Activated CD4-positive, alpha-beta T cell treated with anti-CD3 and anti-CD28 coated beads, Interleukin-2, amount 10 ng/mL, durations not matched to agents 7 days and 5 days (primary cell): ENCODE data around the gene FN3KRP. TPM values are rescaled to one million over a fixed set of nuclear protein-coding genes. Genes with fewer than 3 reads are reported as not detected.

Source experiments
- CTCF ChIA-PET: fragments of 350-600 bp; sonication (Branson Sonifier 250); formaldehyde crosslinking; loops from one replicate; lab custom pipeline; 2021; ENCODE audit warnings: antibody characterized with exemption; lab: Charles Lee
- POLR2A ChIA-PET: fragments of 350-600 bp; sonication (Branson Sonifier 250); formaldehyde crosslinking; loops from one replicate; lab custom pipeline; 2021; ENCODE audit warnings: antibody characterized with exemption; lab: Charles Lee
- DNase-seq: peaks from one replicate; pipeline ENCODE4 v3.0.0-alpha.2; 2020
- H3K27ac Mint-ChIP-seq: one replicate; pipeline ENCODE4 v1.8.0; 2021; ENCODE audit warnings: mild to moderate bottlenecking, moderate library complexity, mixed read lengths
- H3K27me3 Mint-ChIP-seq: one replicate; pipeline ENCODE4 v1.8.0; 2021; ENCODE audit warnings: mixed read lengths
- H3K36me3 Mint-ChIP-seq: one replicate; pipeline ENCODE4 v1.8.0; 2021; ENCODE audit warnings: low read depth, mixed read lengths
- H3K4me1 Mint-ChIP-seq: one replicate; pipeline ENCODE4 v1.8.0; 2021; ENCODE audit warnings: mixed read lengths
- H3K4me3 Mint-ChIP-seq: one replicate; pipeline ENCODE4 v1.8.0; 2021; ENCODE audit warnings: mild to moderate bottlenecking, moderate library complexity, mixed read lengths
- H3K9me3 Mint-ChIP-seq: one replicate; pipeline ENCODE4 v1.8.0; 2021; ENCODE audit warnings: mixed read lengths
- total RNA-seq, 2 experiments: library from RNA; stranded (reverse); gene quantifications; one replicate each; pipeline ENCODE4 v1.2.3, GENCODE V29; 2021

FN3KRP gene
- total RNA-seq, 2 experiments from 2014 or later = 37.8 to 40.9 TPM

DNA sequence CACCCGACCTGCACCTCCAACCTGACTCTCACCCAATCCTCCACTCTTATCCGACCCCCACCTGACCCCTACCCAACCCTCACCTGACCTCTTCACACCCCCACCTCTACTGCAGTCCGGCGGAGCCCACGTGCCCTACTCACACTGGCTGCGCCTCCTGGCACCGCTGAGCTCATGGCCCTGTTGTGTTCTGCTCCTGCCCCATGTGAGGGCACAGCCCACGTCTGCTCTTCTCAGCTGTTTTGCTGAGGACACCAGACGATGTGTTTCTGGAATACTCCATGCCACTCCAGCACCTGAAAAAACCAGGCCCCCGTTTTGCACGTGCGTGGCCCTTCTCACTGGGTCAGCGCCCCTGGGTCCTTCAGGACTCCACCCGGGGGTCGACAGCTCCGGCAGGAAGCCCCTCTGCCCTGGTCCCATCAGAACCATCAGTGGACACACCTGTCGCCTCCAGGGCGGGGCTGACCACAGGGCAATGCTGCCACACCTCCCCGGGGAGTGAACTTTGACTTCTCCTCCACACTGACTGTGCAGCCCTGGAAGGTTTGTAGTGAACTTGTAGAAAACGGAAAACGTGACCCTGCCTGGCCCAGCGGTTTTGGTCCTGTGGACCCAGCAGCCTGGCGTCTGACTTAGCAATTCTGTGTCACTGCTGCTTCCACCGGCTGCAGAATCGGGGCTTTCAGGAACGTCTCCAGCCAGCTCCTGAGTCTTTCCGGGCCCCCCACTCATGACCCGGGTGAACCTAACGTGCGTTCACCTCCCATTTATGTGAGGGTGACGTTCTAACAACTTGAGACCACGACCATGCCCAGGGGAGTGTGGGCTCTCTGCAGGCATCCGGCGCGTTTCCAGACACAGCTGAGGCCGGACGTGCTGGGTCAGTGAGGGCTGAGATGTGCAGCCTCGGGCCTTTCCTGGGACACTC, 12.3 kb upstream of the FN3KRP start:
- ChIA-PET POLR2A (no interaction called here), CTCF (no interaction called here)
- no peak for DNase-seq
- Mint-ChIP-seq H3K4me3 (no peak overlapping the region), H3K4me1 (peaks cover 6% of the 10 kb centered on the region), H3K9me3 (no peaks in the 10 kb centered on the region), H3K36me3 (no peaks in the 10 kb centered on the region), H3K27ac (no peak overlapping the region), H3K27me3 (no peaks in the 10 kb centered on the region)

GRCh38 chr17:82704886-82705285, 11.6 kb upstream of the FN3KRP start:
- Mint-ChIP-seq H3K36me3 (no peaks in the 10 kb centered on the region), H3K4me1 (peaks cover 6% of the 10 kb centered on the region), H3K9me3 (no peaks in the 10 kb centered on the region), H3K4me3 (no peak overlapping the region), H3K27ac (no peak overlapping the region), H3K27me3 (no peaks in the 10 kb centered on the region)
- no peak for DNase-seq
- ChIA-PET CTCF (no interaction called here), POLR2A (no interaction called here)

DNA sequence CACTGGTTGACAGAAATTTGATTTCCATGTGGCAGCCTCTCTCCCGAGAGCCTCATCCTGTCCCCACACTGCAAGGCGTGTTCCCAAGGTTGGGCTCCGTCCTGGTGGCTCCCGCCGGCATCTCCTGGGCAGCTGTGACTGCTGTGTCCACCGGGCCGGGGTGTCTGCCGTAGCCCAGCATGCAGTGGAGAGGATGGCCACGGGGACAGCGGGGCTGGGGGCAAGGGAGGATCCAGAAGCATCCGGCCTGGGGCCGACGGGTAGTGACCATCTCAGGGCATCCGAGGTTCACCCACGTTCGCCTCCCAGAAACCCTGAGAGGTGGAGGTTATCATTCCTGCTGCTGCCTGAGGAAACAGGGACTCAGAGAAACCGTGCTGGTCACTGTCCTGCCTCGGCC, 10.8 kb upstream of the FN3KRP start:
- Mint-ChIP-seq H3K36me3 (no peaks in the 10 kb centered on the region), H3K27me3 (no peaks in the 10 kb centered on the region), H3K9me3 (no peaks in the 10 kb centered on the region), H3K4me1 (peaks cover 6% of the 10 kb centered on the region), H3K4me3 (no peak overlapping the region), H3K27ac (no peak overlapping the region)
- ChIA-PET POLR2A (no interaction called here), CTCF (no interaction called here)
- DNase-seq = no peak

GRCh38 chr17:82709024-82709675, 7.4 kb upstream of the FN3KRP start:
- Mint-ChIP-seq H3K4me3 (no peak overlapping the region), H3K9me3 (no peaks in the 10 kb centered on the region), H3K4me1 (peaks cover 6% of the 10 kb centered on the region), H3K27ac (no peak overlapping the region), H3K27me3 (no peaks in the 10 kb centered on the region), H3K36me3 (no peaks in the 10 kb centered on the region)
- no peak for DNase-seq
- POLR2A ChIA-PET = no interaction called here
- CTCF ChIA-PET = no interaction called here

DNA sequence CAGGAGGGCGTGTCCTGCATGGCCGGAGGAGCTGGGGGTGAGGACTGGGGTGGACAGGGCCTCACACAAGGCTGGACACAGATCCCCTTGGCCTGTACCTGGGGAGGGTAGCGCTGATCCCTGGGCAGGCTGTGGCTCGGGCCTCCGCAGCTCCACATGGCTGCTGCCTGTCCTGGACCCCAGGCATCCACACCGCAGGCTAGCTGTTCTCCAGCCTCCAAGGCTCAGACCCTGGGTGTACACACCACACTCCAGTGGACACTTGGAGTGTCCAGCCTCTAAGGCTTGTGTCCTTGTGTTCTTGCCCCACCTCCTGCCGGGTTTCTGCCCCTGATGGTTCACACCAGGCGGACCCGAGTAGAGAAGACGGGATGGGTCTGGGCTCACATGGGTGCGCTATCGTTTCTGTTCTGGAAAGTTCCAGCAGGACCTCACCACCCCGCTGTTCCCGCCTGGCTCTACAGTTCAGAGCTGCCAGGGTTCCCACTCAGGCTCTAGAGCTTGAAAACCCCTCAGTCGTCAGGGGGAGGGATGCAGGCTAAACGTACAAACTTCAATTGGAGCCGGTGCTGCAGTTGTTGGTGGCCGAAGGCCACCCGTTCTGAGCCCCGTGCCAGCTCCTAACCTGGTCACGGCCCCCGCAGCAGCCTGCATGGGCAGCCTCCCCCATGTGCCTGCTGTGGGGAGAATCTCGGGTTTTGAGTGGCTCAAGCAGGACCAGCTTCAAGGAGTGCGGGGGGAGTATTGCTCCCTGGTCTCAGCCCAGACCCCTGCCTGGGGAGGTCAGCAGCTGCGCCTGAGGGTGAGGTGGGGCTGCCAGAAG, 6.6 kb upstream of the FN3KRP start:
- no peaks in the 10 kb centered on the region for H3K36me3 Mint-ChIP-seq
- H3K27me3 Mint-ChIP-seq = no peaks in the 10 kb centered on the region
- ChIA-PET POLR2A (no interaction called here), CTCF (interaction anchor here (0.9 kb wide), 2 partner anchors 13 to 16 kb away, joined by 3 read pairs; no protein-coding TSS in a partner anchor)
- H3K27ac Mint-ChIP-seq = no peak overlapping the region
- DNase-seq = no peak
- H3K9me3 Mint-ChIP-seq = no peaks in the 10 kb centered on the region
- no peak overlapping the region for H3K4me3 Mint-ChIP-seq
- peaks cover 6% of the 10 kb centered on the region for H3K4me1 Mint-ChIP-seq

- Mint-ChIP-seq H3K27ac (no peak overlapping the region), H3K9me3 (no peaks in the 10 kb centered on the region)
- POLR2A ChIA-PET = no interaction called here
Measured at GRCh38 chr17:82710499-82711232, 5.8 kb upstream of the FN3KRP start.

DNA sequence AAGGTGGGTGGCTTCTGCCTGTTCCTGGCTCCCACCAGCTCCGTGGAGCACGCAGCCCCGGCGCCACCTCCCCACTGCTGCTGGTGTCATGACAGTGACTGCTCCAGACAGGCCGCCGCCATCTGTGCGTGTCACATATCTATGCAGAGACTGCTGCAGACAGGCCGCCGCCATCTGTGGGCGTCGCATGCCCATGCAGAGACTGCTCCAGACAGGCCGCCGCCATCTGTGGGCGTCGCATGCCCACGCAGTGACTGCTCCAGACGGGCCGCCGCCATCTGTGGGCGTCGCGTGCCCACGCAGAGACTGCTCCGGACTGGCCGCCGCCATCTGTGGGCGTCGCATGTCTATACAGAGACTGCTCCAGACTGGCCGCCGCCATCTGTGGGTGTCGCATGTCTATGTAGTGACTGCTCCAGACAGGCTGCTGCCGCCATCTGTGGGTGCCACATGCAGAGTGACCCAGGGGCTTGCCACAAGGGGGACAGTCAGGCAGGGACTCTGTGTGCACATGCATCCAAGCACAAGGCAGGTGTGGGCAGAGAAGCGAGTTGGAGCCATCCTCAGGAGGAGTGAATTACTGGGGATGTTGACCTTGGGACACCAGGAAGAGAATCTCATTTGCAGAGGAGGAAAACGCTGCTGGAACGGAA, 3.3 kb upstream of the FN3KRP start:
- H3K27ac Mint-ChIP-seq = no peak overlapping the region
- POLR2A ChIA-PET = no interaction called here

More at GRCh38 chr17:82710499-82711232, 5.8 kb upstream of the FN3KRP start:
- H3K4me1 Mint-ChIP-seq = peaks cover 7% of the 10 kb centered on the region
- no peak overlapping the region for H3K4me3 Mint-ChIP-seq
- DNase-seq = no peak
- no peaks in the 10 kb centered on the region for H3K27me3 Mint-ChIP-seq
- H3K36me3 Mint-ChIP-seq = no peaks in the 10 kb centered on the region
- CTCF ChIA-PET = interaction anchor here (0.9 to 1.6 kb wide), 3 partner anchors 12 to 15 kb away, joined by 3 to 4 read pairs (median 3); no protein-coding TSS in a partner anchor

DNA sequence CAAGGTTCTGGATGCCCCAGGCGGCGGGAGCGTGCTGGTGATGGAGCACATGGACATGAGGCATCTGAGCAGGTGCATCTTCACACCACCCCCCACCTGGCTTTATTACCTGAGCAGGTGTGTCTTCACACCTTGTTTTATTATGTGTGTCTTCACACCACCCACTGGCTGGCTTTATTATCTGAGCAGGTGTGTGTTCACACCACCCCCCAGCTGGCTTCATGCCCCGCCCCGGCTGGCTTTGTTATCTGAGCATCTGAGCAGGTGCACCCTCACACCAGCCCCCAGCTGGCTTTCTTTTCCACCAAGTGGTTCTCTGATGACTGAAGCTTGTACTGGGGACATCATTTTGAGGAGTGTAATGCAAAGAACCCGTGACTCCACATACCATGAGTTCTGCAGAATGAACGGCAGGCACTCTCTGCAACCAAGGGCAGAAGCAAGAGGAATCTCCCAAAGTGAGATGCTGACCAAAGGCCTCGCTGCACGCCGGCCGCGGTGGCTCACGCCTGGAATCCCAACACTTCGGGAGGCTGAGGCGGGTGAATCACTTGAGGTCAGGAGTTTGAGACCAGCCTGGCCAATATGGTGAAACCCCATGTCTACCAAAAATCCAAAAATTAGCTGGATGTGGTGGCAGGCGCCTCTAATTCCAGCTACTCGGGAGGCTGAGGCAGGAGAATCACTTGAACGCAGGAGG, 2.6 kb downstream of the FN3KRP start:
- peak overlapping the region; percentile 19 for H3K4me3 Mint-ChIP-seq
- DNase-seq = no peak
- H3K9me3 Mint-ChIP-seq = no peaks in the 10 kb centered on the region
- H3K4me1 Mint-ChIP-seq = peaks cover 19% of the 10 kb centered on the region
- CTCF ChIA-PET = no interaction called here
- POLR2A ChIA-PET = no interaction called here
- H3K36me3 Mint-ChIP-seq = peaks cover 21% of the 10 kb centered on the region
- H3K27ac Mint-ChIP-seq = no peak overlapping the region
- no peaks in the 10 kb centered on the region for H3K27me3 Mint-ChIP-seq

More for the DNA sequence above, 3.3 kb upstream of the FN3KRP start:
- H3K27me3 Mint-ChIP-seq = no peaks in the 10 kb centered on the region
- H3K9me3 Mint-ChIP-seq = no peaks in the 10 kb centered on the region
- no peak for DNase-seq
- no peak overlapping the region for H3K4me3 Mint-ChIP-seq
- peaks cover 13% of the 10 kb centered on the region for H3K4me1 Mint-ChIP-seq
- H3K36me3 Mint-ChIP-seq = no peaks in the 10 kb centered on the region
- CTCF ChIA-PET = no interaction called here

- CTCF ChIA-PET = no interaction called here
- H3K27me3 Mint-ChIP-seq = no peaks in the 10 kb centered on the region
- no peak overlapping the region for H3K4me3 Mint-ChIP-seq
- no peaks in the 10 kb centered on the region for H3K9me3 Mint-ChIP-seq
- no peak overlapping the region for H3K27ac Mint-ChIP-seq
- DNase-seq = no peak
- peaks cover 19% of the 10 kb centered on the region for H3K4me1 Mint-ChIP-seq
- POLR2A ChIA-PET = no interaction called here
- peaks cover 21% of the 10 kb centered on the region for H3K36me3 Mint-ChIP-seq
Measured at GRCh38 chr17:82720204-82720603, 3.7 kb downstream of the FN3KRP start.

GRCh38 chr17:82722341-82723013, 6.0 kb downstream of the FN3KRP start:
- Mint-ChIP-seq H3K9me3 (no peaks in the 10 kb centered on the region), H3K27me3 (no peaks in the 10 kb centered on the region), H3K4me3 (no peak overlapping the region), H3K4me1 (peaks cover 13% of the 10 kb centered on the region), H3K36me3 (peaks cover 25% of the 10 kb centered on the region), H3K27ac (no peak overlapping the region)
- ChIA-PET CTCF (interaction anchor here (0.7 to 1.5 kb wide), 3 partner anchors 11 to 20 kb away, joined by 3 to 4 read pairs (median 4); no protein-coding TSS in a partner anchor), POLR2A (no interaction called here)
- no peak for DNase-seq
